ENCODE data around the gene U2AF2.

The U2AF2 gene

DNA sequence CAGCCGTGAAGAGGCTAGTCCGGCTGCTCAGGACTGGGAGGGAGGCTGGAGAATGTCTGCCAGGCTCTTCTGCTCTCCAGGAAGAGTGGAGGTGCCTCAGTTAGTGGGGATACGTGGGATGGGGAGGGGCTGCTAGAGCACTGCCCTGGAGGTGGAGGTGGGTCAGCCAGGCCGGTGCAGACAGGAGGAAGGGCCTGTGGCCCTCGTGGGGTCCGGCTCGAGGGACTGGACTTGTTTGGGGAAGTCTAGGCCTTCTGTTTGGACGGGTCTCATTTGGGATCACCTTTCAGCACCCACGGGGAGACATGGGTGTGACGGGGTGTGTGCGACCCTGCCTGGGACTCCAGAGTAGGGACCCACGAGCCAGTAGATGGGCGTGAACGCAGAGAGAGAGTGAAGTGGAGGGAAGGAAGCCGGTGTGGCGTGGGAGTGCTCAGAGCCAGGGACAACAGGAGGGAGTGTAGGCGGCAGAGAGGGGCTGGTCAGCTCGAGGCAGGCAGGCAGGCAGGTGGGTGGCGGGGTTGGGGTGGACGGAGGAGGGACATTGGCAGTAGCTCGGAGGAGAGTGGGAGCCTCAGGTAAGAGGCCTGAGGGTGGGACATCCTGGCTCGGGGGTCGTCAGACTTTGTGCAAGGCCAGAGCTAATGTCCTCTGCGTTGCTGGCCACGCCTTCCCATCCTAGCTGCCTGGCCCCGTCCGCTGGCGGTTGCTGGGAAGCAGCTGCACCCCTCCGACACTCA, 31.6 kb downstream of the U2AF2 start:
- DNase-seq (ENCODE audit: insufficient read length, low spot score) (no peak), FAIRE-seq (no peak)
- no peak for TF ChIP-seq POLR2A (IDR thresholded peaks at IDR 0.05; ENCODE audit: low read depth, low read length)

DNA sequence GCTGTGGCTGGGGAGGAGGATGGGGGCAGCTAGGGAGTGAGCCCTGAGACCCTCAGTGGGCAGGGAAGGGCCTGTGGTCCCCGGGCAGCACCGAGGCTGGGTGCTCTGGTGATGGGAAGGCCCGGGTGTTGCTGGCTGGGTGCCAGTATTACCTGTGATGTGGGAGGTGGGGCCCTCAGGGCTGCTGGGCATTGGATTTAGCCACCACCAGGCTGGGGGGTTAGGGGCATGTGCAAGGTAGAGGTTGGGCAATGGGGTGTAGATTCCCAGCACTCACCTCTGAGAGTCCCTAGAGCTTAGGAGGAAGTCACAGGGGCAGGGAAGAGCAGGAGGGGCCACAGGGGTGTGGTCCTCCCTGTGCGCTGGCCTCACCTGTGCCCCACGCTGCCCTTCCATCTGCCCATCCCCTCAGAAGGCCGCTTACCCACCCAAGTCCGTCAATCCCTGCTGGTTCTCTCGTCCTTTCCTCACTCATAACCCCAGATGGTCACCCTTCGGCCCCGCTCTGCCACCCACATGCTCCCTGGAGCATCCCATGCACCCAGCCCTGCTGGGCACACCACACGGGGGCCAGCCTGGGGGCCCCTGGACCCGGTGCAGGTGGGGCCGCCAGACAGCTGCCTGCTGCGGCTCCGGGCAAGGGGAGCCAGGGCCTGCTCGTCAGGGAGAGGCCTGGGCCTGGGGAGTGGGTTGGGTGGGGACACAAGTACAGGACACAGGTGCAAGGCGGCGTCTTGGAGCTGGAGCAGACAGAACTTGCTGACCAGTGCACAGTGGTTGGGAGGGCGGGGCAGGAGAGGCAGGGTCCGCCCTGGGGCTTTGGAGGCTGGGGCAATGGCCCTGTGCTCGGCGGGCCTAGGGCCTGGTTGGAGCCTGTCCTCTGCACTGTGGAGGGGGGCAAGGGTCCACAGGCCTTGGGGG, 32.7 kb downstream of the U2AF2 start:
- TF ChIP-seq POLR2A (IDR thresholded peaks at IDR 0.05; ENCODE audit: low read depth, low read length): no peak
- no peak for FAIRE-seq
- no peak for DNase-seq (ENCODE audit: insufficient read length, low spot score)

DNA sequence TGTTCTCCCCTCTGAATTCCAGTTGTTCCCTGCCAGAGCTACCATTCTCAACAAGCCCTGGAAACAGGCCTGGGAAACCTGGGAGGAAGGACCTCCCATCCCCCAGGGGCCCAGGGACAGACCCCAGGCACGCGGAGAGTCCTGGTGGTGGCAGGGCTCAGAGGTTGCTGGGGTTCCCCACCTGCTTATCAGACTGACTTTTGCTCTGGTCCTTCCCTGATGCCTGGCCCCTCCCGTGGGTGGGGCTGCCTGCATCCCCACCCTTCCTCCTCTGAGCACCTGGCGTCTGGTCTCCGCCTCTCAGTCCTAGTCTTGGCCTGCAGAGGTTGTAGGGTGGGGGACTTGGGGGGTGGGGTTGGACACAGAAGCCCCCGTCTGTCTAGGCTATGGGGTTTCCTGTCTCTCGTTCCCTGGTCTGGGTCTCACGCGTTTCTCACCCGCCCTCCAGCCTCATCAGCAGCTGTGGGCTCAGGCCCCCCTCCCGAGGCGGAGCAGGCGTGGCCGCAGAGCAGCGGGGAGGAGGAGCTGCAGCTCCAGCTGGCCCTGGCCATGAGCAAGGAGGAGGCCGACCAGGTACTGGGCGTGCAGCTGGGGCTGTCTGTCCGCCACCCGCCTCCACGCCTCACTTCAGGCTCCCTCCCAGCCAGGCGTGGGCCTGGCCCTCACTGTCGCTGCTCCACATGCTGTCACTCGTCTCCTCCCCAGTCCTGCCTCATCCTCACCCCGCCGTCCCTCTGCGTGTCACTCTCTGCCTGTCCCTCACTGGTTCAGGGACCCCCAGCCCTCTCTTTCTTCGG, 33.8 kb downstream of the U2AF2 start:
- no peak for TF ChIP-seq POLR2A (IDR thresholded peaks at IDR 0.05; ENCODE audit: low read depth, low read length)
- FAIRE-seq: no peak
- no peak for DNase-seq (ENCODE audit: insufficient read length, low spot score)

DNA sequence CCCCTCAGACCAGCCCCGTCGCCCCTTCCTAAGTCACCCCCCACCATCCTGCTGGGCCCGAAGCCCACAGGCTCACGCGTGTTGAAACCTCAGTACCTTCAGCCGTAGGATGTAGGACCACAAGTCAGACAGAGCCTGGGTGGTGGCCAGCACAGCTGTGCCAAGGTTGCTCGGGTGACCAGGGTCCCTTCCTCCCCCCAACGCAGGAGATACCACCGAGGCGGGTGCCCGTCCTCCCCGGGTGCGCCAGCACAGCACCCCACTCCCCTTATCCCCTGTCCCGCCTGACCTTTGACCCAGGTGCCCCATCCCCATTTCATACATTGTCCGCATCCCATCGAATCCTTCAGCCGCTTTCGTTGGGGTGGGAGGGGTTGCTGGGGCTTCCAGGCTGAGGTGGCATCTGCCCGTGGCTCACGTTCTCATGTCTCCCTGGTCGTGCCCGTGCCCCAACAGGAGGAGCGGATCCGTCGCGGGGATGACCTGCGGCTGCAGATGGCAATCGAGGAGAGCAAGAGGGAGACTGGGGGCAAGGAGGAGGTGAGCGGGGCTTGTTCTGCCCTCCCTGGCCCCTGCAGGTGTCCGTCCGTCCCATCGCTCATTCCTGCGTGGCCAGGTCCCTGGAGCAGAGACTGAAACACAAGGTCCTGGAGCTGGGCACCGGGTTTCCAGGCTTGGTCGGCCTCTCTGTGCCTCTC, 34.7 kb downstream of the U2AF2 start:
- DNase-seq (ENCODE audit: insufficient read length, low spot score) (no peak), FAIRE-seq (no peak)
- TF ChIP-seq POLR2A (IDR thresholded peaks at IDR 0.05; ENCODE audit: low read depth, low read length): no peak

DNA sequence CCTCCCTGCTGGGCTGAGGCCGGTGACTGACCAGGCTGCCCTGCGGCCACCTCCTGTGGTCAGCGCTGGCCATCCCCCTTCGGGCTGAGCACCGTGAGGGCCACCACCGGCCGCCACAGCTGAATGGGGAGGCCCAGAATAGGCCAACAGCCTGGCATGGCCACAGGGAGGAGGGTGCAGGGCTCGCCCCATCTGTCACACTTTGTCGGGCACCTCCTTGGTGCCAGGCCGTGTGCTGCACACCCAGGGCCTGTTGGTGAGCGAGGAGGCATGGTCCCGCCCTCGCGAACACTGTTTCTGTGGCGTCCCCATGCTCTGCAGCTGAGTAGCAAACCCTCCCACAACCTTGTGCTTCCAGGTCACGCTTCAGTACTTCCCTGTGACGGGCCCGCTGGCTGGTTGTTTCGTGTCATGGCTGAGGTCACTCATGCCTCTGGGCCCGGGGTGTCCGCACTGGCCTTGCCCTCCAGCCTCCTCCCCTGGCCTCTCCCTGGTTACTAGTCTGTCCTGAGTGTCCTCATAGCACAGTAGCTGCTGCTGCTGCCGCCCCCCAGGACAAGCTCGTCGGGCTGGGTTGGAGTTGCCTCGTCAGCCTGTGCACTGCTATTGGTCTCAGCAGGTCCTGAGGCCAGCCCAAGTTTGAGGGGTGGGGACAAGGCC, 35.4 kb downstream of the U2AF2 start:
- DNase-seq (ENCODE audit: insufficient read length, low spot score) (no peak), FAIRE-seq (no peak)

DNA sequence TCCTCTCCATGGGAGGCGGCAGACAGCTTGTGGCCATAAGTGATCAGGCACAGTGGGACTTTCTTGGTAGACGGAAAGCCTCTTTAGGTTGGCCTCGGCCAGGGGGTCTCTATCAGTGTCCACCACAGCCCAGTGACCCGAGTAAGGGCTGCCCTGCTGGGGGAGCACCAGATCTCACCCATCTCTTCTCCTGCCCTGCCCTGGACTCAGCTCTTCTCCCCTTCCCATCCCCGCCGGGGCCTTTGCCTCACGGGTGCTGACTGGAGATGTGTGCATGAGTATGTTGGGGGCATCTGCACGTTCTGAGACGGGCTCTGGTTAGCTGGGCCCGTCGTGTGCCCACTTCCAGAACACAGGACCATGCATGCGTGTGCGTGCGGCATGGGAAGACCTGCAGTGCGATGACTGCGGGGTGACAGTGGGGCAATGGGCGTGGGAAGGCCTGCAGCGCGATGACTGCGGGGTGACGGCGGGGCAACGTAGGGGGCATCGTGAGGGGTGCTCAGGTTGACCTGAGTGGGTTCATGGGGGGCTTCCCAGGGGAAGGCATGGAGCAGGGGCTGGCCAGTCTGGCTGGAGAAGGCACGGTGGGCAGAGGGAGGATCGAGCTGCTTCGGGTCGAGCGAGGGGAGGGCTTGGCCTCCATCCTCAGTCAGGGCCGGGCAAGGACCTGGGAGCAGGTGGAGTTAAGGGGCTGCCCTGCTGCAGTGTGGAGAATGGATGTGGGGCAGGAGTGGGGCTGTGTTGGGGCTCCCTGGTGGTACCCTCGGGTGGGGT, 36.1 kb downstream of the U2AF2 start:
- DNase-seq (ENCODE audit: insufficient read length, low spot score) (no peak), FAIRE-seq (no peak)
- TF ChIP-seq POLR2A (IDR thresholded peaks at IDR 0.05; ENCODE audit: low read depth, low read length): no peak

More for the DNA sequence above, 35.4 kb downstream of the U2AF2 start:
- TF ChIP-seq POLR2A (IDR thresholded peaks at IDR 0.05; ENCODE audit: low read depth, low read length): no peak

DNA sequence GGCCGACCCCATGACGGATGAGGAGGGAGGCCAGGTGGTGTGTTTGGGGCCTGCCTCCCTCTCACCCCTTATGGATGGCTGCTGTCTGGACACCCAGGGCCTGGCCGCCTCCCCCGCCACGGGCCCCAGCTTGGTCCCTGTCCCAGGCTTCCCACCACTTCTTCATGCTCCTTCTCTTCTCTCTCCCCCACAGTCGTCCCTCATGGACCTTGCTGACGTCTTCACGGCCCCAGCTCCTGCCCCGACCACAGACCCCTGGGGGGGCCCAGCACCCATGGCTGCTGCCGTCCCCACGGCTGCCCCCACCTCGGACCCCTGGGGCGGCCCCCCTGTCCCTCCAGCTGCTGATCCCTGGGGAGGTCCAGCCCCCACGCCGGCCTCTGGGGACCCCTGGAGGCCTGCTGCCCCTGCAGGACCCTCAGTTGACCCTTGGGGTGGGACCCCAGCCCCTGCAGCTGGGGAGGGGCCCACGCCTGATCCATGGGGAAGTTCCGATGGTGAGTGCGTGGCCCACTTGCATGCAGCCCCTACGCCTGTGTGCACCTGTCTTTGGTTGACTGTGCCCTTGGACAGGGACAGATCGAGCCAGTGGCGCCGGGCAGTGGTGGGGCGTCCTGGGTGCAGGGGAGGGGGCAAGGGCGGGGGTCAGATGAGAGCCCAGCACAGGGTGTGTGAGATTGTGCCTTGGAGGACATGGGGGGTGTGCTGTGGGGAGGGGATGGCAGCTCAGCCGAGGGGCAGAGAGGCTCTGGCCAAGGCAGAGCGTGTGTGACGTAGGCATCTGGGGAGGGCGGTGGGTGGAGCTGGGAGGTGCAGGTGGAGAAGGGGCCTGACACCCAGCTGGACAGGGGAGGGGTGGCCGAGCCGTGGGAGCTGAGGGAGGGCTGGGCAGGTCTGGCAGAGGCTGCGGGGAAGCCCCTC, 37.0 kb downstream of the U2AF2 start:
- no peak for FAIRE-seq
- no peak for TF ChIP-seq POLR2A (IDR thresholded peaks at IDR 0.05; ENCODE audit: low read depth, low read length)

DNA sequence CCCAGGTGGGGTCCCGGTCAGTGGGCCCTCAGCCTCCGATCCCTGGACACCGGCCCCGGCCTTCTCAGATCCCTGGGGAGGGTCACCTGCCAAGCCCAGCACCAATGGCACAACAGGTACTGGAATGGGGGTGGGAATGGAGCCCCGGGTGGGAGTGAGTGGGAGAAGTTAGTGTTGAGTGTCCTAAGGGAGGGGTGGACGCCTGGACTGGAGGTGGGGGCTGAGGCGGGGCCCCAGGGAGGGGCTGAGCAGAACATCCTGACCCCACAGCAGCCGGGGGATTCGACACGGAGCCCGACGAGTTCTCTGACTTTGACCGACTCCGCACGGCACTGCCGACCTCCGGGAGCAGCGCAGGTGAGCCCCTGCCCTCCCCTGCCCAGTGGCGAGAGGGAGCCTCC, 37.8 kb downstream of the U2AF2 start:
- TF ChIP-seq POLR2A (IDR thresholded peaks at IDR 0.05; ENCODE audit: low read depth, low read length): no peak
- DNase-seq (ENCODE audit: insufficient read length, low spot score): no peak
- FAIRE-seq: no peak

More for the DNA sequence above, 37.0 kb downstream of the U2AF2 start:
- DNase-seq (ENCODE audit: insufficient read length, low spot score): no peak

DNA sequence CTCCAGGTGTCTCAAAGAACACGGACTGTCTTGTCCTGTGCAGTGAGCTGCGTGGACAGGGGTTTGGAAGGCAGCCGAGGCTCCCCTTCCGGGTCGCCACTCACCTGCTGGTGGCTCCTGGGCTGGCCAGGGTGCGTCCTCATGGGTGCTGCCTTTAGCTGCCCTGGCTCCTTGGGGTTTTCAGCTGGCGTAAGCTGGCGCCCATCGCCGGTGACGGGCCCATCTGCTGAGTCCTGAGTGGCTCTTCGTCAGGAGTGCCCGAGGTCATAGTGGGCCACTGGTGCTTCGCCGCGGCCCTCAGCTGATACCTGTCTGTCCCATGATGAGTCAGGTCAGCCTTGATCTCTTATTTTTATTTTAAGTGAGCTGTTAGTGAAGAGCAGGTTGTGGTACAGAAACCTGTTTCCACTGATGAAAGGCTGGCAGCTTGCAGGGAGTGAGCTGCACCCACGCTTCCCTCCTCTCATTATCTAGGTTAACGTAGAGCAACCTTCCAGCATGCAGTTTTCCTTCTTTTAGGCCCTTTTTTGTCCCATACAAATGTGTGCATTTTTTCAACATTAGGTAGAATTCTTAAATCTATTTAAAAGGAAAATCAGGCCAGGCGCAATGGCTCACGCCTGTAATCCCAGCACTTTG, 38.6 kb downstream of the U2AF2 start:
- DNase-seq (ENCODE audit: insufficient read length, low spot score) (no peak), FAIRE-seq (no peak)

DNA sequence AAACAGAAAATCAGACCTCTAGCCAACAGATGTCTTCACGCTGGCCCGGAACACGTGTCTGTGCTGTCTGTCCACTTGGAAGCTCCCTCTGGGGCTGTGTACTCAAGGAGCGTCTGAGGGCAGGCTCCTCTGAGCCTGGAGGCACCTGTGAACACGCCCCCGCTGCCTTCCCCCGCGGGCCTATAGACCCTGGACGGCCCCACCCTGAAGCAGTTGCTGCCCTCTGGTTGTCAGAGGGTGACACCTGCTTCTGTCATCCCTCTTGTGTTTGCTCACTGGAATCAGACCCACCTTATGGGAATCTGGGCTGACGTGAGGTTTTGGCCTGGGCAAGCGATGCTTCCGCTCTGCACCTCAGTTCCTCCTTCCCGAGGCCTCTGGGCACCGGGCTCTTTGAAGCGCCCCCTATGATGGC, 39.4 kb downstream of the U2AF2 start:
- FAIRE-seq (no peak), DNase-seq (ENCODE audit: insufficient read length, low spot score) (no peak)
- no peak for TF ChIP-seq POLR2A (IDR thresholded peaks at IDR 0.05; ENCODE audit: low read depth, low read length)

More for the DNA sequence above, 38.6 kb downstream of the U2AF2 start:
- TF ChIP-seq POLR2A (IDR thresholded peaks at IDR 0.05; ENCODE audit: low read depth, low read length): no peak
